Activated CD8-positive, alpha-beta T cell treated with anti-CD3 and anti-CD28 coated beads, Interleukin-2, amount 10 ng/mL, durations not matched to agents 7 days and 5 days (primary cell): Measurements from ENCODE around the gene PRKCSH. TPM values are rescaled to one million over a fixed set of nuclear protein-coding genes. Genes with fewer than 3 reads are reported as not detected.
"Not testable (repeated sequence)": the region's sequence is repeated elsewhere in the genome, so short reads cannot be mapped to it uniquely, and the experiment has no call there.

Source experiments
- ATAC-seq: fragments of 150-1000 bp; cut with Tn5 transposase; one replicate; pipeline ENCODE4 v1.10.0; 2021; ENCODE audit warnings: moderate library complexity
- CTCF ChIA-PET: fragments of 350-600 bp; sonication (Branson Sonifier 250); formaldehyde crosslinking; loops from one replicate; lab custom pipeline; 2021; ENCODE audit warnings: antibody characterized with exemption; lab: Charles Lee
- POLR2A ChIA-PET: fragments of 350-600 bp; sonication (Branson Sonifier 250); formaldehyde crosslinking; loops from one replicate; lab custom pipeline; 2021; ENCODE audit warnings: antibody characterized with exemption; lab: Charles Lee
- DNase-seq: peaks from one replicate; pipeline ENCODE4 v3.0.0-alpha.2; 2020
- H3K27ac Mint-ChIP-seq: one replicate; pipeline ENCODE4 v1.8.0; 2021; ENCODE audit warnings: mild to moderate bottlenecking, mixed read lengths
- H3K27me3 Mint-ChIP-seq: one replicate; pipeline ENCODE4 v1.8.0; 2021; ENCODE audit warnings: low read depth, mixed read lengths
- H3K36me3 Mint-ChIP-seq: one replicate; pipeline ENCODE4 v1.8.0; 2021; ENCODE audit warnings: low read depth, mixed read lengths
- H3K4me1 Mint-ChIP-seq: one replicate; pipeline ENCODE4 v1.8.0; 2021; ENCODE audit warnings: low read depth, mixed read lengths
- H3K4me3 Mint-ChIP-seq: one replicate; pipeline ENCODE4 v1.8.0; 2021; ENCODE audit warnings: mild to moderate bottlenecking, mixed read lengths
- H3K9me3 Mint-ChIP-seq: one replicate; pipeline ENCODE4 v1.8.0; 2022; ENCODE audit warnings: mixed read lengths; ENCODE audit not compliant: insufficient read depth
- total RNA-seq, 2 experiments: library from RNA; stranded (reverse); gene quantifications; one replicate each; pipeline ENCODE4 v1.2.3, GENCODE V29; 2021

PRKCSH gene
- total RNA-seq, 2 experiments from 2014 or later = 285 to 302 TPM

- POLR2A ChIA-PET = interaction anchor here (0.6 kb wide), 1 partner anchor 1153 kb away, joined by 3 read pairs; no protein-coding TSS in a partner anchor
- H3K4me3 Mint-ChIP-seq = no peak overlapping the region
- no peak overlapping the region for H3K27ac Mint-ChIP-seq
Observed at GRCh38 chr19:11452620-11453310, 17.3 kb downstream of the PRKCSH start.

GRCh38 chr19:11453468-11454341 lies 18.3 kb downstream of the PRKCSH start:
- Mint-ChIP-seq H3K27ac (no peak overlapping the region), H3K36me3 (peaks cover 5% of the 10 kb centered on the region), H3K9me3 (no peaks in the 10 kb centered on the region), H3K4me3 (no peak overlapping the region), H3K27me3 (no peaks in the 10 kb centered on the region), H3K4me1 (no peaks in the 10 kb centered on the region)
- no peak for ATAC-seq
- ChIA-PET CTCF (no interaction called here), POLR2A (no interaction called here)
- DNase-seq = no peak

More at GRCh38 chr19:11452620-11453310, 17.3 kb downstream of the PRKCSH start:
- CTCF ChIA-PET = interaction anchor here (1.1 kb wide), 1 partner anchor 30 kb away, joined by 3 read pairs; no protein-coding TSS in a partner anchor
- Mint-ChIP-seq H3K27me3 (no peaks in the 10 kb centered on the region), H3K4me1 (no peaks in the 10 kb centered on the region), H3K36me3 (peaks cover 7% of the 10 kb centered on the region), H3K9me3 (no peaks in the 10 kb centered on the region)
- DNase-seq = no peak
- ATAC-seq = no peak

DNA sequence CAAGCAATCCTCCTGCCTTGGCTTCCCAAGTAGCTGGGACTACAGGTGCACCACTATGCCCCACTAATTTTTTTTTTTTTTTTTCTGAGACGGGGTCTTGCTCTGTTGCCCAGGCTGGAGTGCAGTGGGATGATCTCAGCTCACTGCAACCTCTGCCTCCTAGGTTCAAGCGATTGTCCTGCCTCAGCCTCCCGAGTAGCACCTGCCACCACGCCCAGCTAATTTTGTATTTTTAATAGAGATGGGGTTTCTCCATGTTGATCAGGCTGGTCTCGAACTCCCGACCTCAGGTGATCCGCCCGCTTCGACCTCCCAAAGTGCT lies 19.8 kb downstream of the PRKCSH start:
- H3K4me1 Mint-ChIP-seq, H3K9me3 Mint-ChIP-seq, H3K4me3 Mint-ChIP-seq, H3K27me3 Mint-ChIP-seq, DNase-seq, POLR2A ChIA-PET, H3K36me3 Mint-ChIP-seq, H3K27ac Mint-ChIP-seq, ATAC-seq: not testable (repeated sequence)
- CTCF ChIA-PET = interaction anchor here (1.3 kb wide), 1 partner anchor 27 kb away, joined by 6 read pairs; no protein-coding TSS in a partner anchor

DNA sequence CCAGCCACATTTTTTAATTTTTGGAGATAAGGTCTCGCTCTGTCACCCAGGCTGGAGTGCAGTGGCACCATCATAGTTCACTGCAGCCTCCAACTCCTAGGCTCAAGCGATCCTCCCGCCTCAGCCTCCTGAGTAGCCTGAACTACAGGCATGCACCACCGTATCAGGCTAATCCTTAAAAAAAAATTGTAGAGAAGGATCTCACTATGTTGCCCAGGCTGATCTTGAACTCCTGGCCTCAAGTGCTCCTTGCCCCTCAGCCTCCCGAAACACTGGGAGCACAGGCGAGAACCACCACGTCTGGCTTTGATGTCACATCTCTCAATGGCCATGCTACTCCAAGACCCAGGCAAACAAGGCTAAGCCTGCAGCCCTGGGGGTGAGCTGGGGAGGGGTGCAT lies 21.2 kb downstream of the PRKCSH start:
- DNase-seq (no peak), ATAC-seq (no peak)
- H3K4me3 Mint-ChIP-seq = no peak overlapping the region
- H3K9me3 Mint-ChIP-seq = no peaks in the 10 kb centered on the region
- H3K27me3 Mint-ChIP-seq = peaks cover 10% of the 10 kb centered on the region
- POLR2A ChIA-PET = no interaction called here
- H3K4me1 Mint-ChIP-seq = no peaks in the 10 kb centered on the region
- CTCF ChIA-PET = interaction anchor here (1.6 kb wide), 1 partner anchor 73 kb away, joined by 5 read pairs; no protein-coding TSS in a partner anchor
- H3K36me3 Mint-ChIP-seq = no peaks in the 10 kb centered on the region
- no peak overlapping the region for H3K27ac Mint-ChIP-seq

DNA sequence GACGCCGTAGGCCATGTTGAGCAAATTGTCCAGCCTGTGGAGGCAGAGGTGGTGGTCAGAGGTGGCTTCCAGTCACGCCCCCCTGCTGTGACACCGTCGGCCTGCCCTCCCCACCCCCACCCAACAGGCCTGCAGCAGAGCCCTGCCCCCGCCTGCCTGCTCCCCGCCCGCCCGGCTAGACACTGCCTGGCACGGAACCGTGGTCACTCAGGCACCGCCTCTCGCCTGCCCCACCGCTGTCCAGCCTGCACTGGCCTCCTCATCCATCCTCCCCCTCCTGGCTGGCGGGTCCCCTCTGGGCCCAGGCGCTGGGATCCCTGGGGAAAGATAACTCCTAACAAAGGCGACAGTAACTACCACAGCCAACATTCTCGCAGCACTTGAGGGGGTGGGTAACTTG lies 21.7 kb downstream of the PRKCSH start:
- no peak for ATAC-seq
- POLR2A ChIA-PET = no interaction called here
- no peak overlapping the region for H3K27ac Mint-ChIP-seq
- H3K9me3 Mint-ChIP-seq = no peaks in the 10 kb centered on the region
- H3K4me3 Mint-ChIP-seq = no peak overlapping the region
- CTCF ChIA-PET = interaction anchor here (1.6 kb wide), 1 partner anchor 74 kb away, joined by 5 read pairs; no protein-coding TSS in a partner anchor
- DNase-seq = no peak
- H3K27me3 Mint-ChIP-seq = peaks cover 10% of the 10 kb centered on the region
- no peaks in the 10 kb centered on the region for H3K36me3 Mint-ChIP-seq
- no peaks in the 10 kb centered on the region for H3K4me1 Mint-ChIP-seq

- no peak overlapping the region for H3K27ac Mint-ChIP-seq
- ChIA-PET POLR2A (no interaction called here), CTCF (interaction anchor here (1.6 kb wide), 1 partner anchor 75 kb away, joined by 5 read pairs; no protein-coding TSS in a partner anchor)
- no peaks in the 10 kb centered on the region for H3K4me1 Mint-ChIP-seq
- ATAC-seq (no peak), DNase-seq (no peak)
- H3K4me3 Mint-ChIP-seq = no peak overlapping the region
- H3K9me3 Mint-ChIP-seq = no peaks in the 10 kb centered on the region
- peaks cover 10% of the 10 kb centered on the region for H3K27me3 Mint-ChIP-seq
- no peaks in the 10 kb centered on the region for H3K36me3 Mint-ChIP-seq
Observed at GRCh38 chr19:11457831-11458230, 22.4 kb downstream of the PRKCSH start.

- H3K27me3 Mint-ChIP-seq = peaks cover 10% of the 10 kb centered on the region
- no peak overlapping the region for H3K27ac Mint-ChIP-seq
- H3K4me1 Mint-ChIP-seq = no peaks in the 10 kb centered on the region
- H3K4me3 Mint-ChIP-seq = no peak overlapping the region
- DNase-seq (no peak), ATAC-seq (no peak)
- CTCF ChIA-PET = interaction anchor here (1.7 kb wide), 1 partner anchor 24 kb away, joined by 5 read pairs; no protein-coding TSS in a partner anchor
- H3K9me3 Mint-ChIP-seq = no peaks in the 10 kb centered on the region
- POLR2A ChIA-PET = no interaction called here
- no peaks in the 10 kb centered on the region for H3K36me3 Mint-ChIP-seq
Observed at GRCh38 chr19:11458236-11458900, 22.9 kb downstream of the PRKCSH start.

DNA sequence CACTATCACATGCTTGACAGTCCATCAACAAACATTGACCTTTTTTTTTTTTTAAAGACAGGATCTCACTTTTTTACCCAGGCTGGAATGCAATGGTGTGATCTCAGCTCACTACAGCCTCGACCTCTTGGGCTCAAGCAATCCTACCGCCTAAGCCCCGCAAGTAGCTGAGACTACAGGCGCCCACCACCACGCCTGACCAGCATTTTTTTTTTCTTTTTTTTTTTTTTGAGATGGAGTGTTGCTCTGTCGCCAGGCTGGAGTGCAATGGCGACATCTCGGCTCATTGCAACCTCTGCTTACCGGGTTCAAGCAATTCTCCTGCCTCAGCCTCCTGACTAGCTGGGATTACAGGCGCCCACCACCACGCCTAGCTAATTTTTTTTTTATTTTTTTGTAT lies 23.5 kb downstream of the PRKCSH start:
- H3K27me3 Mint-ChIP-seq, POLR2A ChIA-PET, H3K9me3 Mint-ChIP-seq, ATAC-seq, H3K4me1 Mint-ChIP-seq, DNase-seq, H3K36me3 Mint-ChIP-seq, H3K27ac Mint-ChIP-seq, H3K4me3 Mint-ChIP-seq: not testable (repeated sequence)
- CTCF ChIA-PET = interaction anchor here (1.7 kb wide), 1 partner anchor 24 kb away, joined by 5 read pairs; no protein-coding TSS in a partner anchor

- CTCF ChIA-PET = no interaction called here
- H3K36me3 Mint-ChIP-seq = no peaks in the 10 kb centered on the region
- peaks cover 10% of the 10 kb centered on the region for H3K27me3 Mint-ChIP-seq
- DNase-seq (no peak), ATAC-seq (no peak)
- POLR2A ChIA-PET = no interaction called here
- no peak overlapping the region for H3K4me3 Mint-ChIP-seq
- no peaks in the 10 kb centered on the region for H3K4me1 Mint-ChIP-seq
- no peaks in the 10 kb centered on the region for H3K9me3 Mint-ChIP-seq
- H3K27ac Mint-ChIP-seq = no peak overlapping the region
Observed at GRCh38 chr19:11460207-11460606, 24.8 kb downstream of the PRKCSH start.

- H3K4me1 Mint-ChIP-seq = no peaks in the 10 kb centered on the region
- H3K4me3 Mint-ChIP-seq = no peak overlapping the region
- DNase-seq (no peak), ATAC-seq (no peak)
- ChIA-PET POLR2A (no interaction called here), CTCF (no interaction called here)
- no peaks in the 10 kb centered on the region for H3K36me3 Mint-ChIP-seq
- no peak overlapping the region for H3K27ac Mint-ChIP-seq
- peaks cover 10% of the 10 kb centered on the region for H3K27me3 Mint-ChIP-seq
- H3K9me3 Mint-ChIP-seq = no peaks in the 10 kb centered on the region
Observed at GRCh38 chr19:11461453-11461852, 26.0 kb downstream of the PRKCSH start.

GRCh38 chr19:11463391-11463790 lies 28.0 kb downstream of the PRKCSH start:
- ChIA-PET POLR2A (no interaction called here), CTCF (no interaction called here)
- no peaks in the 10 kb centered on the region for H3K9me3 Mint-ChIP-seq
- no peak for ATAC-seq
- H3K27me3 Mint-ChIP-seq = peaks cover 10% of the 10 kb centered on the region
- no peak overlapping the region for H3K27ac Mint-ChIP-seq
- no peaks in the 10 kb centered on the region for H3K4me1 Mint-ChIP-seq
- no peak overlapping the region for H3K4me3 Mint-ChIP-seq
- H3K36me3 Mint-ChIP-seq = no peaks in the 10 kb centered on the region
- DNase-seq = no peak
